Spleen (tissue), 11 donors: ENCODE measurements around the gene IQGAP1. TPM values are rescaled to one million over a fixed set of nuclear protein-coding genes. Genes with fewer than 3 reads are reported as not detected.

Source experiments
- DNase-seq: peaks from one replicate; pipeline ENCODE4 v3.0.0-alpha.2; 2020
- H3K27ac ChIP-seq, 8 donors: fragments of 200-600 bp; sonication (generic) in 7 of 8; 1 replicate in 4 of 8; 2 replicates in 4 of 8; pipeline versions ENCODE4 v1.5.0 to v1.8.0; 2016 to 2021; ENCODE audit warnings: inconsistent platforms in 4 of 8, mild to moderate bottlenecking in 4 of 8, moderate library complexity in 1 of 8
- H3K27me3 ChIP-seq, 7 donors: fragments of 200-600 bp; sonication (generic) in 6 of 7; replicated peaks in 1 of 7; 1 replicate in 4 of 7; 2 replicates in 3 of 7; pipeline versions ENCODE4 v1.5.0 to v1.8.0; 2016 to 2021; ENCODE audit warnings: inconsistent platforms in 3 of 7, mild to moderate bottlenecking in 1 of 7
- H3K36me3 ChIP-seq, 6 donors: fragments of 200-600 bp; sonication (generic) in 5 of 6; 1 replicate in 4 of 6; 2 replicates in 2 of 6; pipeline versions ENCODE4 v1.5.0 to v1.8.0; 2016 to 2021; ENCODE audit warnings: inconsistent platforms in 2 of 6
- H3K4me1 ChIP-seq, 6 donors: fragments of 200-600 bp; sonication (generic) in 5 of 6; 1 replicate in 3 of 6; 2 replicates in 3 of 6; pipeline versions ENCODE4 v1.5.0 to v1.8.0; 2016 to 2021; ENCODE audit warnings: inconsistent platforms in 3 of 6
- H3K4me3 ChIP-seq, 8 donors: fragments of 200-600 bp; sonication (generic) in 7 of 8; 1 replicate in 4 of 8; 2 replicates in 4 of 8; pipeline versions ENCODE4 v1.5.0 to v1.8.0; 2016 to 2021; ENCODE audit warnings: inconsistent platforms in 4 of 8, mild to moderate bottlenecking in 4 of 8, moderate library complexity in 2 of 8
- H3K9me3 ChIP-seq, 8 donors: fragments of 200-600 bp; sonication (generic) in 7 of 8; 1 replicate in 4 of 8; 2 replicates in 4 of 8; pipeline versions ENCODE4 v1.5.0 to v1.8.0; 2016 to 2021; ENCODE audit warnings: inconsistent platforms in 4 of 8
- POLR2A ChIP-seq, 3 donors: fragments of 450-650 bp; IDR thresholded peaks; one replicate each; pipeline ENCODE4 v1.5.1; 2017; ENCODE audit warnings: antibody characterized with exemption in 3 of 3, mild to moderate bottlenecking in 1 of 3
- POLR2AphosphoS5 ChIP-seq, 3 donors: sonication (generic); formaldehyde crosslinking; IDR thresholded peaks; one replicate each; pipeline ENCODE4 v1.5.1; 2017; ENCODE audit warnings: antibody characterized with exemption in 3 of 3
- WGBS, 5 donors: extraction: QIAGEN DNeasy Blood & Tissue Kit in 3 of 5; methylation state at CpG; one replicate each; pipeline versions ENCODE4 v1.1.5 to v1.1.7; 2013 to 2018; 5-methylcytosine and 5-hydroxymethylcytosine counted together
- intact Hi-C: fragments of 100-400 bp; cut with DNase I; formaldehyde crosslinking; loops from one replicate; pipeline ENCODE4 v1.15.0; 2023; ENCODE audit warnings: low total_unique reads
- polyA plus RNA-seq, 3 donors: library from polyadenylated mRNA; stranded (reverse); fragments of 200-250 nt; gene quantifications; one replicate each; pipeline ENCODE4 v1.2.1, GENCODE V29; 2013
- total RNA-seq, 7 donors: library from RNA; depleted of rRNA in 3 of 7; stranded (reverse); fragments of >200 nt in 3 of 7; fragmentation: NEBNext Ultra II Directional in 4 of 7; extraction: Animal tissue kit (Norgen Biotek cat#: 25700) in 4 of 7; gene quantifications; one replicate each; pipeline versions ENCODE4 v1.1.0 to v1.2.1, GENCODE V29; 2016 to 2021
- TF ChIP-seq, protein P1 (sequence below), 11 experiments: fragments of 200-600 bp in 7 of 11; fragments of 450-650 bp in 4 of 11; sonication (generic) in 4 of 11; IDR thresholded peaks in 8 of 11; conservative IDR thresholded peaks in 3 of 11; 1 replicate in 7 of 11; 2 replicates in 4 of 11; pipeline versions ENCODE4 v1.4.0 to v1.8.0; 2016 to 2021; ENCODE audit warnings: antibody characterized with exemption in 11 of 11, inconsistent platforms in 4 of 11, mild to moderate bottlenecking in 1 of 11
- donor health status: healthy with polysubstance abuse.
- donor health status: DM: no; HTN: no; CAD: no; lungs with moderate emphysema.
- donor health status: DM: no; HTN: no; CAD: no.
- donor health status: Bipolar disorder and iron deficiency.
- donor health status: healthy.
- donor health status: DM: no; HTN: no; CAD: no.
- donor health status: DM: yes; HTN: yes; CAD: no.

The IQGAP1 gene
- total and polyA plus RNA-seq, 10 donors: 48.1 to 282 (median 219) TPM

DNA sequence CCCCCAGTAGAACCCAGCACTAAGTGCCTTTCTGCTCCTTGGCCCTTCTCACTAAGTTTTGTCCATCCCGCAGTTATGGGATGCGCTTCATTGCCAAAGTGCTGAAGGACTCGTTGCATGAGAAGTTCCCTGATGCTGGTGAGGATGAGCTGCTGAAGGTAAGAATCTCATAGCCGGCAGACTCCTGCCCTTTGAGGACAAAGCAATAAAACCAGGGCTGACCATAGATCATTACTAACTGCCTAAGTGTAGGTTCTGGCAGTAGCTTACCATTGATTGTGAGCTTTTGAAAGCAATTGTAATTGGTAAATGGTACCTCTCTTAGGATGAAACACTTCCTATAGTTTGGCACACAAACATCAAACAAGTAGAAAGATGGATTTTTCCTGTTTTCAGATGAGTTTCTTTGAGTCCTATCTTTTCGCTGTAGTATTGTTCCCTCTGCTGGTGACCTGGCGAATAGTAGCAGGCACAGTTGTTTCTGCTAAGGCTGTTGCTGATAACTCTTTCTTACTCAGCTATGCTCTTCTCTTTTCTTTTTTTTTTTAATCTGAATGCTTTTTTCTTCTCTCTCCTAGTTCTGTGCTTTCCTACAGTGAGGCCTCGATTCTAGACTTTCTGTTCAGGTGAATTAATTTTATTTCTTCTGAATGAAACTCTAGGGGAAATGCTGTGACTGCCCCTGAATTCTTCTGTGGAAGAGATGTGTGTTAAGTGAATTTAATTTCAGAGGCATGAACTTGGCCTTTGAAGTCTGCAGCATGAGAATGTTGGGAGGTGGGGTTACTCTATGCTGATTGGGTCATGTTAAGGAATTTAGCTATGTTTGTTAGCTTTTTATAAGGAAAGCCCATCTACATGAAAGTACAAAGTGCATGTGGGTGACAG is 94.3 kb downstream of the IQGAP1 start:
- H3K27ac ChIP-seq: peak overlapping the region in 2 of 8 donors; percentile 1 to 31
- TF ChIP-seq POLR2A (IDR thresholded peaks at IDR 0.05) (no peak), POLR2AphosphoS5 (IDR thresholded peaks at IDR 0.05) (no peak)
- TF ChIP-seq, protein P1, sequence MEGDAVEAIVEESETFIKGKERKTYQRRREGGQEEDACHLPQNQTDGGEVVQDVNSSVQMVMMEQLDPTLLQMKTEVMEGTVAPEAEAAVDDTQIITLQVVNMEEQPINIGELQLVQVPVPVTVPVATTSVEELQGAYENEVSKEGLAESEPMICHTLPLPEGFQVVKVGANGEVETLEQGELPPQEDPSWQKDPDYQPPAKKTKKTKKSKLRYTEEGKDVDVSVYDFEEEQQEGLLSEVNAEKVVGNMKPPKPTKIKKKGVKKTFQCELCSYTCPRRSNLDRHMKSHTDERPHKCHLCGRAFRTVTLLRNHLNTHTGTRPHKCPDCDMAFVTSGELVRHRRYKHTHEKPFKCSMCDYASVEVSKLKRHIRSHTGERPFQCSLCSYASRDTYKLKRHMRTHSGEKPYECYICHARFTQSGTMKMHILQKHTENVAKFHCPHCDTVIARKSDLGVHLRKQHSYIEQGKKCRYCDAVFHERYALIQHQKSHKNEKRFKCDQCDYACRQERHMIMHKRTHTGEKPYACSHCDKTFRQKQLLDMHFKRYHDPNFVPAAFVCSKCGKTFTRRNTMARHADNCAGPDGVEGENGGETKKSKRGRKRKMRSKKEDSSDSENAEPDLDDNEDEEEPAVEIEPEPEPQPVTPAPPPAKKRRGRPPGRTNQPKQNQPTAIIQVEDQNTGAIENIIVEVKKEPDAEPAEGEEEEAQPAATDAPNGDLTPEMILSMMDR (IDR thresholded peaks at IDR 0.05 in 8 of 11, conservative IDR thresholded peaks at IDR 0.05 in 3 of 11): peak in 10 of 11 experiments; percentile 33 to 82 (median 74)
- H3K4me3 ChIP-seq: no peak overlapping the region
- peaks cover 0 to 50% (median 33%) of the 10 kb centered on the region in 6 donors for H3K4me1 ChIP-seq
- H3K9me3 ChIP-seq: no peaks in the 10 kb centered on the region
- H3K27me3 ChIP-seq: no peaks in the 10 kb centered on the region
- WGBS, 5 donors: 63 to 72% (median 67%) methylated on average over 7 of the region's 7 CpGs
- intact Hi-C loops: loop anchor here (2.0 kb wide), 1 partner anchor 162 kb away; no protein-coding TSS in a partner anchor
- DNase-seq: no peak
- H3K36me3 ChIP-seq: peaks cover 8 to 100% (median 82%) of the 10 kb centered on the region in 6 donors

DNA sequence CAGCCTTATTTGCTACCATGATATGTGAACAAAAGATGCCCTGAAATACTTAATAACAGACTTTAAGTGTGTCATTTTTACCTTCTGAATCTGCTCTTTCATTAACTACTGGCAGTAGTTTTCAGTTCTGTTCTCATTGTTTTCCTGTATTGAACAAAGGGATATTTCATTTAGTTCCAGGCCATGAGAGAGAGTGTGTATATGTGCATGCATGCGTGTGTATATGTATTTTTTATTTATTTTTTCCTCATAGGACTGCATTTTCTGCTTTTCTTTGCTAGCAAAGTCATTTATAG is 94.9 kb downstream of the IQGAP1 start:
- H3K9me3 ChIP-seq: no peaks in the 10 kb centered on the region
- 40 to 89% (median 54%) methylated on average over 1 of the region's 1 CpG for WGBS, 5 donors
- TF ChIP-seq, protein P1 (IDR thresholded peaks at IDR 0.05 in 8 of 11, conservative IDR thresholded peaks at IDR 0.05 in 3 of 11): no peak
- TF ChIP-seq POLR2A (IDR thresholded peaks at IDR 0.05) (no peak), POLR2AphosphoS5 (IDR thresholded peaks at IDR 0.05) (no peak)
- H3K27me3 ChIP-seq: no peaks in the 10 kb centered on the region
- intact Hi-C loops: loop anchor here (2.0 kb wide), 1 partner anchor 162 kb away; no protein-coding TSS in a partner anchor
- peaks cover 0 to 48% (median 31%) of the 10 kb centered on the region in 6 donors for H3K4me1 ChIP-seq
- DNase-seq: no peak
- H3K36me3 ChIP-seq: peaks cover 8 to 100% (median 82%) of the 10 kb centered on the region in 6 donors
- no peak overlapping the region for H3K27ac ChIP-seq
- H3K4me3 ChIP-seq: no peak overlapping the region

DNA sequence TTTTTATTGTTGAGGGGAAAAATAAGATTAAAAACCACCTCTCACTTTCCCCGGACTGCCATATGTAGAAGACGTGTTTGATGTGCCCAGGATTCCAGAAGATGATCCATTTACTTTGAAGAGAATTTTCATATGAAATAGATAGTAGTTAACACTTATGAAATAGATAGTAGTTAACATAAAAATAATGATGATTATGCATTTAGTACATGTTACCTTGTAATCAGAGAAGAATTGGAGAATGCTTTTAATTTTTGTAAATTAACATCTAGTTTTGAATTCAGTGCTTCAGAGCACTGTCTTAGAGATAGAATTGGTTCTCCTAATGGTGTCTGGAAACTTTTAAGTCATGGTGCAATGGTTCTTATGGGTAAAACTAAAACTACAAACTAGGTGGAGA is 95.6 kb downstream of the IQGAP1 start:
- H3K9me3 ChIP-seq: no peaks in the 10 kb centered on the region
- no peaks in the 10 kb centered on the region for H3K27me3 ChIP-seq
- no peak for DNase-seq
- H3K4me3 ChIP-seq: no peak overlapping the region
- no peak overlapping the region for H3K27ac ChIP-seq
- 87 to 98% (median 96%) methylated on average over 2 of the region's 2 CpGs for WGBS, 5 donors
- peaks cover 0 to 41% (median 26%) of the 10 kb centered on the region in 6 donors for H3K4me1 ChIP-seq
- TF ChIP-seq POLR2A (IDR thresholded peaks at IDR 0.05): no peak
- H3K36me3 ChIP-seq: peaks cover 8 to 100% (median 80%) of the 10 kb centered on the region in 6 donors
- intact Hi-C loops: loop anchor here (2.0 kb wide), 1 partner anchor 163 kb away; no protein-coding TSS in a partner anchor

DNA sequence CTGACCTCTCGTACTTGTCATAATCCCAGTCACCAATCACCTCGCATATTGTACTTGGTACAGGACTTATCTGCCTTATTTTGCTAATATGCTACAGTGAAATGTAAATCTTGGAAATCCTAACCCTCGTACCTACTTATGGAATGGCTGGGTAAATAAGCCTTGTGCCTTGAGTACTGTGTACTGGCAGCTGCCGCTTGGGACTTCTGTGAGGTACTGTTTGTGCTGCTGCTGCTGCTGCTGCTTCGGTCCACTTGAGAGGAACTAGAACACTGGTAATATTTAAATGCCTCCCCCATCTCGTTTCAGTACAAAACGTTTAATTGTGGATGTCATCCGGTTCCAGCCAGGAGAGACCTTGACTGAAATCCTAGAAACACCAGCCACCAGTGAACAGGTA is 99.1 kb downstream of the IQGAP1 start:
- Histone ChIP-seq H3K9me3 (no peaks in the 10 kb centered on the region), H3K4me3 (no peak overlapping the region), H3K36me3 (peaks cover 8 to 100% (median 93%) of the 10 kb centered on the region in 6 donors), H3K27ac (no peak overlapping the region), H3K27me3 (no peaks in the 10 kb centered on the region), H3K4me1 (peaks cover 0 to 6% (median 0%) of the 10 kb centered on the region in 6 donors)
- no peak for DNase-seq
- no peak for TF ChIP-seq POLR2A (IDR thresholded peaks at IDR 0.05)
- TF ChIP-seq, protein P1 (IDR thresholded peaks at IDR 0.05 in 8 of 11, conservative IDR thresholded peaks at IDR 0.05 in 3 of 11): no peak
- TF ChIP-seq POLR2AphosphoS5 (IDR thresholded peaks at IDR 0.05): no peak
- intact Hi-C loops: no loop called here
- 94 to 96% (median 95%) methylated on average over 8 of the region's 8 CpGs for WGBS, 5 donors
